Activated CD4-positive, CD25-positive, alpha-beta regulatory T cell treated with anti-CD3 and anti-CD28 coated beads, Interleukin-2, amount 50 U/mL, for 72 hours (primary cell): ENCODE measurements around the gene DCST2.

Experiments
- DNase-seq: peaks from one replicate; pipeline ENCODE4 v3.0.0; 2021

Gene DCST2

GRCh38 chr1:155008015-155008941 lies 25.3 kb downstream of the DCST2 start:
- peak; percentile 63 for DNase-seq

- DNase-seq = no peak
These were observed 26.2 kb downstream of the DCST2 start for GRCh38 chr1:155007251-155007828.

- no peak for DNase-seq
These were observed 26.9 kb downstream of the DCST2 start for GRCh38 chr1:155006601-155007101.

GRCh38 chr1:155005076-155006011 lies 28.2 kb downstream of the DCST2 start:
- no peak for DNase-seq

GRCh38 chr1:155004352-155005075 lies 29.1 kb downstream of the DCST2 start:
- DNase-seq = no peak

- no peak for DNase-seq
These were observed 29.7 kb downstream of the DCST2 start for GRCh38 chr1:155003766-155004351.

- no peak for DNase-seq
These were observed 30.3 kb downstream of the DCST2 start for GRCh38 chr1:155003227-155003765.

GRCh38 chr1:155002464-155003226 lies 30.9 kb downstream of the DCST2 start, which contains the start of gene ZBTB7B:
Gene ZBTB7B, plus strand, starts transcription at chr1:155002802. Its CDS starts 11,859 bp downstream, at chr1:155014661.
- no peak for DNase-seq

GRCh38 chr1:155001675-155002463 lies 31.7 kb downstream of the DCST2 start:
- peak; percentile 98 for DNase-seq

GRCh38 chr1:155001425-155001674 lies 32.2 kb downstream of the DCST2 start:
- no peak for DNase-seq

- DNase-seq = peak; percentile 81
These were observed 32.7 kb downstream of the DCST2 start for GRCh38 chr1:155000726-155001424.

- DNase-seq = no peak
These were observed 33.2 kb downstream of the DCST2 start for GRCh38 chr1:155000411-155000725.

- no peak for DNase-seq
These were observed 33.8 kb downstream of the DCST2 start for GRCh38 chr1:154999571-155000410.

- DNase-seq = peak; percentile 74
These were observed 34.6 kb downstream of the DCST2 start for GRCh38 chr1:154998818-154999570.

GRCh38 chr1:154998201-154998780 lies 35.3 kb downstream of the DCST2 start:
- no peak for DNase-seq

GRCh38 chr1:154996966-154997701 lies 36.4 kb downstream of the DCST2 start:
- DNase-seq = no peak
